Measurements from ENCODE around the gene SLC6A11. TPM values are rescaled to one million over a fixed set of nuclear protein-coding genes. Genes with fewer than 3 reads are reported as not detected.

The SLC6A11 gene
- total and polyA plus RNA-seq, 2 donors (not counting 3 experiments of a cell fraction or from before 2014, with no cell fraction given): not detected

GRCh38 chr3:10810376-10810775, 5.7 kb upstream of the SLC6A11 start:
- no peaks in the 10 kb centered on the region for H3K4me1 ChIP-seq (ENCODE audit: control insufficient read depth, extremely low read depth, insufficient read depth, low read length)
- no peak overlapping the region for H3K4me2 ChIP-seq (ENCODE audit: insufficient read depth, low read length)
- TF ChIP-seq CTCF (IDR thresholded peaks at IDR 0.05; ENCODE audit: extremely low read depth in 1 of 2, insufficient read depth in 1 of 2, low read depth in 1 of 2, low read length in 2 of 2): no peak
- TF ChIP-seq POLR2A (IDR thresholded peaks at IDR 0.05; ENCODE audit: low read depth, low read length): no peak
- TF ChIP-seq FOS (IDR thresholded peaks at IDR 0.05; ENCODE audit: borderline replicate concordance, insufficient read depth, low read length): no peak
- no peak for TF ChIP-seq MAX (IDR thresholded peaks at IDR 0.05; ENCODE audit: insufficient read depth, insufficient read length)
- TF ChIP-seq GATA2 (IDR thresholded peaks at IDR 0.05; ENCODE audit: insufficient read depth, insufficient read length, low read depth, low read length): no peak
- TF ChIP-seq MYC (IDR thresholded peaks at IDR 0.05; ENCODE audit: low read depth, low read length): no peak
- no peak for TF ChIP-seq EZH2 (IDR thresholded peaks at IDR 0.05; ENCODE audit: borderline replicate concordance, low read depth, low read length, severe bottlenecking)
- no peak for TF ChIP-seq JUN (IDR thresholded peaks at IDR 0.05; ENCODE audit: borderline replicate concordance, insufficient read depth, insufficient read length, low read depth)
- no peak for TF ChIP-seq POLR2AphosphoS5 (IDR thresholded peaks at IDR 0.05; ENCODE audit: insufficient read depth, low read depth, low read length)
- H3K9me1 ChIP-seq (replicated peaks; ENCODE audit: control insufficient read depth, extremely low read depth, insufficient read depth, low read length): no peaks in the 10 kb centered on the region
- H3K9ac ChIP-seq (replicated peaks; ENCODE audit: extremely low read depth, insufficient read depth, low read length): no peak overlapping the region
- dilution Hi-C loops (cut with MboI; ENCODE audit: extremely low pct_ligation_motif_present, low sequenced_read_pairs) (no loop called here), intact Hi-C loops (cut with micrococcal nuclease) (no loop called here)
- ChIA-PET CTCF (no interaction called here), POLR2A (no interaction called here)
- BruUV-seq (replicated peaks): no TSS peak
- H3K9me3 ChIP-seq (replicated peaks; ENCODE audit: control insufficient read depth, insufficient read depth, low read length): no peaks in the 10 kb centered on the region
- no peak overlapping the region for H3K27ac ChIP-seq (ENCODE audit: insufficient read depth, low read depth, low read length)
- H2AFZ ChIP-seq (ENCODE audit: low read depth, low read length): no peak overlapping the region
- H3K79me2 ChIP-seq (ENCODE audit: control insufficient read depth, insufficient read depth, low read length): no peaks in the 10 kb centered on the region
- H3K4me3 ChIP-seq (replicated peaks in 1 of 3; ENCODE audit: insufficient read depth in 1 of 3, low read depth in 1 of 3, low read length in 3 of 3): no peak overlapping the region
- no peak for DNase-seq (ENCODE audit: low read depth, low spot score)
- no peak for FAIRE-seq
- no peaks in the 10 kb centered on the region for H3K36me3 ChIP-seq (ENCODE audit: control insufficient read depth in 2 of 2, extremely low read depth in 1 of 2, insufficient read depth in 2 of 2, low read length in 2 of 2)
- peaks cover 0 to under 1% of the 10 kb centered on the region in 2 experiments for H3K27me3 ChIP-seq (ENCODE audit: control insufficient read depth in 2 of 2, insufficient read depth in 2 of 2, low read length in 2 of 2)
- no peaks in the 10 kb centered on the region for H4K20me1 ChIP-seq (replicated peaks; ENCODE audit: control insufficient read depth, extremely low read depth, insufficient read depth, low read length)
